ENCODE measurements around the gene STK32A.

GRCh38 chr5:147373328-147373727 is 138.5 kb downstream of the STK32A start:
- TF ChIP-seq, protein P1, sequence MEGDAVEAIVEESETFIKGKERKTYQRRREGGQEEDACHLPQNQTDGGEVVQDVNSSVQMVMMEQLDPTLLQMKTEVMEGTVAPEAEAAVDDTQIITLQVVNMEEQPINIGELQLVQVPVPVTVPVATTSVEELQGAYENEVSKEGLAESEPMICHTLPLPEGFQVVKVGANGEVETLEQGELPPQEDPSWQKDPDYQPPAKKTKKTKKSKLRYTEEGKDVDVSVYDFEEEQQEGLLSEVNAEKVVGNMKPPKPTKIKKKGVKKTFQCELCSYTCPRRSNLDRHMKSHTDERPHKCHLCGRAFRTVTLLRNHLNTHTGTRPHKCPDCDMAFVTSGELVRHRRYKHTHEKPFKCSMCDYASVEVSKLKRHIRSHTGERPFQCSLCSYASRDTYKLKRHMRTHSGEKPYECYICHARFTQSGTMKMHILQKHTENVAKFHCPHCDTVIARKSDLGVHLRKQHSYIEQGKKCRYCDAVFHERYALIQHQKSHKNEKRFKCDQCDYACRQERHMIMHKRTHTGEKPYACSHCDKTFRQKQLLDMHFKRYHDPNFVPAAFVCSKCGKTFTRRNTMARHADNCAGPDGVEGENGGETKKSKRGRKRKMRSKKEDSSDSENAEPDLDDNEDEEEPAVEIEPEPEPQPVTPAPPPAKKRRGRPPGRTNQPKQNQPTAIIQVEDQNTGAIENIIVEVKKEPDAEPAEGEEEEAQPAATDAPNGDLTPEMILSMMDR (IDR thresholded peaks at IDR 0.05; ENCODE audit: low read length): no peak
- TF ChIP-seq EZH2 (IDR thresholded peaks at IDR 0.05; ENCODE audit: borderline replicate concordance, low read length): no peak
